ENCODE measurements around the gene SECTM1.

GRCh38 chr17:82380860-82381702, 47.5 kb upstream of the SECTM1 start:
- TF ChIP-seq PREB (CRISPR knock-in tag; IDR thresholded peaks at IDR 0.05): no peak
- no peak for TF ChIP-seq THRB (CRISPR knock-in tag; conservative IDR thresholded peaks at IDR 0.05)
- no peak for TF ChIP-seq PTBP1 (IDR thresholded peaks at IDR 0.05; ENCODE audit: low read depth, low read length)
- TF ChIP-seq NCOR1 (IDR thresholded peaks at IDR 0.05): no peak
- no peak for TF ChIP-seq CBX3 (IDR thresholded peaks at IDR 0.05; ENCODE audit: borderline replicate concordance in 1 of 2, low read length in 2 of 2)
- no peak for TF ChIP-seq CTCF (IDR thresholded peaks at IDR 0.05 in 2 of 3, conservative IDR thresholded peaks at IDR 0.05 in 1 of 3; ENCODE audit: insufficient read depth in 2 of 3, low read depth in 1 of 3, low read length in 3 of 3)
